ENCODE results near the gene LCN9. TPM values are rescaled to one million over a fixed set of nuclear protein-coding genes. Genes with fewer than 3 reads are reported as not detected.

Gene LCN9
- total RNA-seq, 1 experiment from 2014 or later = 0.52 TPM

DNA sequence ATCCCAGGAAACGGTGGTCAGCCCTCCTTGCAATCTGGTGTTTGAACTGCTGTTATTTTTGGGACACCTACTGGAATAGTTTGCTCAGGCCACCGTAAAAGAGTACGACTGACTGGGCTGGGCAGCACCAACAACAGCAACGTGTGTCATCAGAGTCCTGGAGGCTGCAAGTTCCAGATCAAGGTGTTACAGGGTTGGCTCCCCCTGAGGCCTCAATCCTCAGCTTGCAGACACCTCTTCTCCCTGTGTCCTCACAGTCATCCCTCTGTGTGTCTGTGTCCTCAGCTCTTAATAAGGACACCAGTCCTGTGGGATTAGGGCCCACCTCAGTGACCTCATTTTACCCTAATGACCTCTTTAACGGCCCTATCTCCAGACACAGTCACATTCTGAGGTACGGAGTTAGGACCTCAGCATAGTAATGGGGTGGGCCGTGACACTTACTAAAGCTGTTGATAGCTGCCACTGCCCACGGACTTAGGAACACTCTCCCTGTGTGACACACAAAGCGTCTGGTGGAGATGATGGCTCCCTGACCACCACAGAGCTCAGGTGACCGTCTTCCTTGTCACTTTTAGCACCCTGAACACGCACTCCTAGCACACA is 40.6 kb upstream of the LCN9 start:
- Histone ChIP-seq H3K4ac (ENCODE audit: low read depth, low read length) (no peak overlapping the region), H3K79me1 (ENCODE audit: insufficient read depth, low read depth, low read length, poor library complexity, severe bottlenecking) (no peaks in the 10 kb centered on the region), H2BK12ac (ENCODE audit: insufficient read length, low read depth, low read length) (no peak overlapping the region), H4K8ac (replicated peaks; ENCODE audit: insufficient read length, low read depth, low read length) (no peak overlapping the region), H4K5ac (ENCODE audit: insufficient read length, low read depth, low read length) (no peak overlapping the region), H3K27me3 (ENCODE audit: insufficient read depth, low read length) (no peaks in the 10 kb centered on the region), H3K14ac (ENCODE audit: insufficient read depth, low read length) (no peak overlapping the region), H2BK20ac (ENCODE audit: low read depth, low read length, poor library complexity, severe bottlenecking) (no peak overlapping the region), H2BK15ac (ENCODE audit: low read depth, low read length) (no peak overlapping the region), H3K9me3 (ENCODE audit: control insufficient read depth, low read depth, low read length) (no peaks in the 10 kb centered on the region), H3K18ac (ENCODE audit: insufficient read length, low read depth, low read length) (no peak overlapping the region), H2AFZ (ENCODE audit: low read length) (no peak overlapping the region), H4K20me1 (ENCODE audit: control insufficient read depth, insufficient read depth, insufficient read length) (no peaks in the 10 kb centered on the region), H3K23ac (ENCODE audit: insufficient read length, low read depth, low read length) (no peak overlapping the region), H3K27ac (ENCODE audit: insufficient read length, low read depth, low read length) (no peak overlapping the region), H2BK120ac (ENCODE audit: low read depth, low read length, poor library complexity, severe bottlenecking) (no peak overlapping the region), H2BK5ac (ENCODE audit: insufficient read length, low read length) (no peak overlapping the region), H3K23me2 (ENCODE audit: insufficient read length, low read depth, low read length, poor library complexity, severe bottlenecking) (no peaks in the 10 kb centered on the region), H3K4me2 (ENCODE audit: insufficient read depth, insufficient read length, low read length) (no peak overlapping the region), H3K56ac (ENCODE audit: insufficient read length, low read depth, low read length) (no peak overlapping the region), H3K79me2 (ENCODE audit: insufficient read depth, low read length) (no peaks in the 10 kb centered on the region), H2AK5ac (ENCODE audit: insufficient read length, low read length) (no peak overlapping the region), H3K9ac (ENCODE audit: extremely low read depth, insufficient read length, low read length) (no peak overlapping the region), H3K4me1 (ENCODE audit: insufficient read depth, low read length) (no peaks in the 10 kb centered on the region), H3T11ph (ENCODE audit: low read length) (no peak overlapping the region), H4K91ac (ENCODE audit: insufficient read length, low read depth, low read length) (no peak overlapping the region)
- WGBS (ENCODE audit: extremely low coverage, insufficient read length, low lambda C conversion rate) = no CpG with 5 or more reads among the region's 11 CpGs
- H3K36me3 Mint-ChIP-seq (ENCODE audit: insufficient read depth in 1 of 3, low read depth in 3 of 3) = peaks cover 0 to 11% (median 5%) of the 10 kb centered on the region in 3 experiments; a peak in 3 of 7 replicates
- no peak overlapping the region for H3K27ac Mint-ChIP-seq
- H3K4me1 Mint-ChIP-seq = no peaks in the 10 kb centered on the region
- no peak for TF ChIP-seq CTCF (conservative IDR thresholded peaks at IDR 0.05)
- H3K4me3 Mint-ChIP-seq = no peak overlapping the region
- DNase-seq = no peak
- peaks cover 7% of the 10 kb centered on the region for H3K27me3 Mint-ChIP-seq (ENCODE audit: low read depth)
- peaks cover 5 to 8% of the 10 kb centered on the region in 2 experiments for H3K9me3 Mint-ChIP-seq
